SK-N-MC (cell line): ENCODE results near the gene TP73.

Source experiments
- EZH2 ChIP-seq: fragments of 200-600 bp; sonication (generic); IDR thresholded peaks from one replicate; pipeline ENCODE4 v1.6.1; 2017; ENCODE audit warnings: antibody characterized with exemption
- FOXP2 ChIP-seq: optimal IDR thresholded peaks from 2 replicates; pipeline ENCODE3; 2011; ENCODE audit warnings: mild to moderate bottlenecking, moderate library complexity; ENCODE audit not compliant: insufficient read depth; ENCODE audit errors: extremely low read length, control extremely low read depth
- POLR2AphosphoS5 ChIP-seq: IDR thresholded peaks from 2 replicates; pipeline ENCODE4 v1.6.1; 2012; ENCODE audit warnings: mild to moderate bottlenecking, low read depth, low read length, borderline replicate concordance

DNA sequence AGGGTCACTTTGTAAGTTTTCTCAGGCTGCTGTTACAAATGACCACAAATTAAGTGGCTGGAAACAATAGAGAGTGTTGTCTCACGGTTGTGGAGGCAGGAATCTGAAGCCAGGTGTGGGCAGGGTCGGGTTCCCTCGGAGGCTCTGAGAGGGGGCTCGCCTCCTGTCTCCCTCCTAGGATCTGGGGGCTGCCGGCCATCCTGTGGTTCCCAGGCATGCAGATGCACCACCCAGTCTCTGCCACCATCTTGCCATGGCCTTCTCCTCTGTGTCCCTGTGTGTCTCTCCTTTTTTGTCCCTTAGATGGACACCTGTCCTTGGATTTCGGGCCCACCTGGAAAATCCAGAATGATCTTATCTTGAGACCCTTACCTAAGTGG, 4.8 kb downstream of the TP73 start:
- TF ChIP-seq POLR2AphosphoS5 (no peak), EZH2 (no peak), FOXP2 (no peak)
